Sigmoid colon (tissue), 4 donors: ENCODE results near the gene DCAF5.

ENCODE experiments used
- CTCF ChIP-seq, 4 experiments: fragments of 450-650 bp in 3 of 4; fragments of 200-600 bp in 1 of 4; IDR thresholded peaks; one replicate each; pipeline ENCODE4 v1.5.1; 2016 to 2019; ENCODE audit warnings: antibody characterized with exemption in 4 of 4, mild to moderate bottlenecking in 3 of 4, moderate library complexity in 2 of 4
- EP300 ChIP-seq, 4 donors: sonication (generic); formaldehyde crosslinking; IDR thresholded peaks; one replicate each; pipeline ENCODE4 v1.6.1; 2017; ENCODE audit warnings: antibody characterized with exemption in 4 of 4
- POLR2A ChIP-seq, 2 donors: fragments of 450-650 bp; IDR thresholded peaks; one replicate each; pipeline ENCODE4 v1.6.1; 2016; ENCODE audit warnings: antibody characterized with exemption in 2 of 2, mild to moderate bottlenecking in 2 of 2, moderate library complexity in 2 of 2
- POLR2AphosphoS5 ChIP-seq, 4 donors: sonication (generic); formaldehyde crosslinking; IDR thresholded peaks; one replicate each; pipeline ENCODE4 v1.6.1; 2017; ENCODE audit warnings: antibody characterized with exemption in 4 of 4

DNA sequence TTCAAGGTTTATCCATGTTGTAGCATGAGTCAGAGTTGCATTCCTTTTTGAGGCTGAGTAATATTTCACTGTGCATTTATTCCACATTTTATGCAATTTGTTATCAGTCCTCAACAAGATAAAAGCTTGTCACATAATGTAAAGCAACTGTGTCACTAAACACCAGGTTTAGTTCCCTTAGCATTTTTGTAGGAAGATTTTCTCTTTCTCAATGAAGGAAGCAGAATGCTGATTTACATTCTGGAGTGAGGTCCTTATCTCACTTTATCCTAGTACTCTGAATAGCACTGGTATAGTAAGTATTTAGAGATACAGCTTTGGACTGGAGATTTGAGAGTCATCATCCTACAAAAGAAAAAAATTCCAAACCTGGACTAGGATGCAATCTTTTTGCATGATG, 28.6 kb upstream of the DCAF5 start:
- TF ChIP-seq CTCF (IDR thresholded peaks at IDR 0.05): no peak
- TF ChIP-seq POLR2A (IDR thresholded peaks at IDR 0.05): no peak
- TF ChIP-seq POLR2AphosphoS5 (IDR thresholded peaks at IDR 0.05): no peak
- TF ChIP-seq EP300 (IDR thresholded peaks at IDR 0.05): no peak
